ENCODE data around the gene KMT2B.

DNA sequence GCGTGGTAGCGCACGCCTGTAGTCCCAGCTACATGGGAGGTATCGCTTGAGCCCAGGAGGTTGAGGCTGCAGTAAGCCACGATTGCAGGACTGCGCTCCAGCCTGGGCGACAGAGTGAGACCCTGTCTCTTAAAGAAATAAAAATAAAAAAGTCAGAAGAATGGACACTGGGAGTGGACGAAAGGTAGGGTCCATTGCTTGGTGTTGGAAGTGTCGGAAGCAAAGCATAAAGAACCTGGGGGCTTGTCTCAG lies 57.2 kb downstream of the KMT2B start:
- TF ChIP-seq EP300 (IDR thresholded peaks at IDR 0.05; ENCODE audit: borderline replicate concordance) = no peak
- TF ChIP-seq, protein P1, sequence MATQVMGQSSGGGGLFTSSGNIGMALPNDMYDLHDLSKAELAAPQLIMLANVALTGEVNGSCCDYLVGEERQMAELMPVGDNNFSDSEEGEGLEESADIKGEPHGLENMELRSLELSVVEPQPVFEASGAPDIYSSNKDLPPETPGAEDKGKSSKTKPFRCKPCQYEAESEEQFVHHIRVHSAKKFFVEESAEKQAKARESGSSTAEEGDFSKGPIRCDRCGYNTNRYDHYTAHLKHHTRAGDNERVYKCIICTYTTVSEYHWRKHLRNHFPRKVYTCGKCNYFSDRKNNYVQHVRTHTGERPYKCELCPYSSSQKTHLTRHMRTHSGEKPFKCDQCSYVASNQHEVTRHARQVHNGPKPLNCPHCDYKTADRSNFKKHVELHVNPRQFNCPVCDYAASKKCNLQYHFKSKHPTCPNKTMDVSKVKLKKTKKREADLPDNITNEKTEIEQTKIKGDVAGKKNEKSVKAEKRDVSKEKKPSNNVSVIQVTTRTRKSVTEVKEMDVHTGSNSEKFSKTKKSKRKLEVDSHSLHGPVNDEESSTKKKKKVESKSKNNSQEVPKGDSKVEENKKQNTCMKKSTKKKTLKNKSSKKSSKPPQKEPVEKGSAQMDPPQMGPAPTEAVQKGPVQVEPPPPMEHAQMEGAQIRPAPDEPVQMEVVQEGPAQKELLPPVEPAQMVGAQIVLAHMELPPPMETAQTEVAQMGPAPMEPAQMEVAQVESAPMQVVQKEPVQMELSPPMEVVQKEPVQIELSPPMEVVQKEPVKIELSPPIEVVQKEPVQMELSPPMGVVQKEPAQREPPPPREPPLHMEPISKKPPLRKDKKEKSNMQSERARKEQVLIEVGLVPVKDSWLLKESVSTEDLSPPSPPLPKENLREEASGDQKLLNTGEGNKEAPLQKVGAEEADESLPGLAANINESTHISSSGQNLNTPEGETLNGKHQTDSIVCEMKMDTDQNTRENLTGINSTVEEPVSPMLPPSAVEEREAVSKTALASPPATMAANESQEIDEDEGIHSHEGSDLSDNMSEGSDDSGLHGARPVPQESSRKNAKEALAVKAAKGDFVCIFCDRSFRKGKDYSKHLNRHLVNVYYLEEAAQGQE (IDR thresholded peaks at IDR 0.05; ENCODE audit: low read depth) = no peak
- no peak for TF ChIP-seq TCF12 (IDR thresholded peaks at IDR 0.05; ENCODE audit: low read depth)
- TF ChIP-seq CREB1 (IDR thresholded peaks at IDR 0.05; ENCODE audit: low read depth) = no peak
- no peak for TF ChIP-seq TAF1 (IDR thresholded peaks at IDR 0.05; ENCODE audit: low read depth)
- no peak for TF ChIP-seq RAD21 (IDR thresholded peaks at IDR 0.05; ENCODE audit: low read depth)
- no peak for TF ChIP-seq EGR1 (IDR thresholded peaks at IDR 0.05)
- no peak; the same call in 1 of the 2 replicates for TF ChIP-seq ZBTB7A (IDR thresholded peaks at IDR 0.05; ENCODE audit: low read depth)
- no peak for TF ChIP-seq FOXM1 (IDR thresholded peaks at IDR 0.05; ENCODE audit: borderline replicate concordance, low read depth)
- TF ChIP-seq, protein P2, sequence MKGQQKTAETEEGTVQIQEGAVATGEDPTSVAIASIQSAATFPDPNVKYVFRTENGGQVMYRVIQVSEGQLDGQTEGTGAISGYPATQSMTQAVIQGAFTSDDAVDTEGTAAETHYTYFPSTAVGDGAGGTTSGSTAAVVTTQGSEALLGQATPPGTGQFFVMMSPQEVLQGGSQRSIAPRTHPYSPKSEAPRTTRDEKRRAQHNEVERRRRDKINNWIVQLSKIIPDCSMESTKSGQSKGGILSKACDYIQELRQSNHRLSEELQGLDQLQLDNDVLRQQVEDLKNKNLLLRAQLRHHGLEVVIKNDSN (IDR thresholded peaks at IDR 0.05) = no peak
